ENCODE measurements around the gene CEP95.

The CEP95 gene

DNA sequence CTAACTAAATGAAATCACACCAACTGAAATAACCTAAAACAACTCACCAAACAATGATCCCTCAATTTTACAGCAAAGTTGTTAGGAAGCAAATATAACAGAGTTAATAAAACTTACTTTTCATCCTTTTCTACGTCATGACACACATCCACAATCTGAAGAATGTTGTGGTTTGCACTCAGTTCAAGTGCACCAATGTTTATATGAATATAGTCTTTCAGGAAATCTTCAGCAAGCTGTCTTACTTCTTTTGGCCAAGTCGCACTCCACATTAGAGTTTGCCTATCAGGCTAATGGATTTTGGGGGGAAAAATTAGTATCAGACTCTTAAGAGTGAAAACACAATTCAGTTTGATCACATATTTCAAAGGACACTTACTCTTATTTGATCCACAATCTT, 4.0 kb upstream of the CEP95 start:
- Mint-ChIP-seq H3K4me3 (peak overlapping the region; percentile 97), H3K4me1 (peaks cover 89% of the 10 kb centered on the region)
- no peak for ATAC-seq

GRCh38 chr17:64503341-64503740, 3.4 kb upstream of the CEP95 start:
- DNase-seq (ENCODE audit: low spot score in 2 of 2) (no peak), ATAC-seq (no peak)
- H3K27ac Mint-ChIP-seq, result peak overlapping the region; percentile 100
- H3K4me1 Mint-ChIP-seq, result peaks cover 86% of the 10 kb centered on the region
- no peaks in the 10 kb centered on the region for H3K9me3 Mint-ChIP-seq
- peaks cover 97% of the 10 kb centered on the region for H3K36me3 Mint-ChIP-seq
- peak overlapping the region; percentile 97 for H3K4me3 Mint-ChIP-seq

More for the DNA sequence above, 4.0 kb upstream of the CEP95 start:
- Mint-ChIP-seq H3K36me3 (peaks cover 100% of the 10 kb centered on the region), H3K27ac (peak overlapping the region; percentile 100), H3K9me3 (no peaks in the 10 kb centered on the region)
- no peak for DNase-seq (ENCODE audit: low spot score in 2 of 2)

- H3K36me3 Mint-ChIP-seq, result peaks cover 97% of the 10 kb centered on the region
- peaks cover 86% of the 10 kb centered on the region for H3K4me1 Mint-ChIP-seq
- DNase-seq (ENCODE audit: low spot score in 2 of 2), result no peak
- H3K4me3 Mint-ChIP-seq, result peak overlapping the region; percentile 97
- no peak for ATAC-seq
- peak overlapping the region; percentile 100 for H3K27ac Mint-ChIP-seq
- no peaks in the 10 kb centered on the region for H3K9me3 Mint-ChIP-seq
Observed at GRCh38 chr17:64503821-64504768, 2.7 kb upstream of the CEP95 start.

DNA sequence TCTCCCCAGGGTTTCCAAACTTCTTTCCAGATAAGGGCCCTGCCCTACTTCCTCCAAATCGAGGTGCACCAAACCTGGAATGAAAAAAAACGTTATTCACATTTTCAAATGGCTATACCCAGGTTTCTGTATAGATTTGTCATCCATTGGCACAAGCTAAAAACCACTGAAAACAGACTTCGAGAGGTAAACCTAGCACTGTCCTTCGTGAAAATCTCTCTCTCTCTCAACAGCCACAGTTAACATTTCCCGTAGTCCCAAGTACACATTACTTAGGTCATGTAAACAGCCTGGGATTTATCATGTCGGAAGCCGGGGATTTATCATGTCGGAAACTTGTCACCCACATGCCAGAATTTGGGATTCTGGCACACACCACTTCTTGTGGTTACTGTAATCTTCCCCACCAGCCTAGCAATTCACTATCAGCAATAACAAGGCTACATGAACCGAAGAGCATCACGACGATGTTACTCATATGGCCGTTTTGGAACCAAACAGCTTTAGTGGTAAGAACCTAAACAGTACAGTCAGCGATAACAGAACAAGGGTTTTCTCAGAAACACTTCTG, 1.9 kb upstream of the CEP95 start:
- DNase-seq (ENCODE audit: low spot score in 2 of 2) (no peak), ATAC-seq (peak; percentile 34)
- peak overlapping the region; percentile 97 for H3K4me3 Mint-ChIP-seq
- peak overlapping the region; percentile 100 for H3K27ac Mint-ChIP-seq
- H3K36me3 Mint-ChIP-seq, result peaks cover 97% of the 10 kb centered on the region
- H3K9me3 Mint-ChIP-seq, result no peaks in the 10 kb centered on the region
- peaks cover 80% of the 10 kb centered on the region for H3K4me1 Mint-ChIP-seq

DNA sequence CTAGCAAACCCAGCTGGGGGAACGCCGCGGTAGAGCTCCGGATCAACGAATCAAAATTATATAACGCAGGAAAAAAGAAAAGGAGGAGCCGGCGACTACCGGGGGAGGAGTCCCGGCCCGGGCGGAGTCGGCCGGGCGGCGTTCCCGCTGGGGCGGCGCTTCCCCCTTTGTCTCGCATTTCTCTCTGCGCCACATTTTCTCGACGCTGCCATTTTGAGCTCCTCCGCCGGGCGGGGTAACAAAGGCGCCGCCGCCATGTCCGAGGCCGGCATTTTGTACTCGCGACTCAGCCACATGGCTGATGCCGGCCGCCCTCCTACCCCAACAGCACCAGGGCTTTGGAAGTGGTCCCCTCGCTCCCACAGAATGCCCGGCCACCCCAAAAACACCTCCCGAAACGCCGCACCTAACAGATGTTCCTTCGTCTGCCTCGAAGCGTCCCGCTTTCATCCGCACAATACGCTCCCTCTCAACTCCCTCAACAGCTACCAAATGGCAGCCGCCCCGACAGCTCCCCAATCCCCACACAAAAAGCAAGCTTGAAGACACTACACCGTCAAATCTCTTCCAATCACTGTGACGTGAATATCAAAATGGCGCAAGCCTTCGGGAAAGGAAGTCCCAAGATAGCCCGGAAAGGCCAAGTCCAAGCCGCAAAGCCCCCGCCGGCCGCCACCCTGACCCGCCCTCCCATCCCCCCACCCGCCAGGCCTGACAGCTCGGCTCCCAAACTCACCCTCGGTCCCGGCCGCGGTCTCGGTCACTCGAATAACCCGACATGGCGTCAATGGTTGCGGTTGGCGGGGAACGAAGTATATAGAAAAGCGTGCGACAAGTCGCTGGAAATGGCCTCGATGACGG, 1.2 kb upstream of the CEP95 start:
- peak overlapping the region; percentile 97 for H3K4me3 Mint-ChIP-seq
- peak; percentile 47 for ATAC-seq

GRCh38 chr17:64506201-64506575, 589 bp upstream of the CEP95 start, which contains the start of gene DDX5:
Gene DDX5, minus strand, starts transcription at chr17:64506289. Its CDS starts 170 bp downstream, at chr17:64506119.
- no peak for ATAC-seq
- Mint-ChIP-seq H3K36me3 (peaks cover 97% of the 10 kb centered on the region), H3K27ac (peak within 1 kb of the TSS; percentile 100), H3K4me3 (peak within 1 kb of the TSS; percentile 97), H3K4me1 (peaks cover 67% of the 10 kb centered on the region), H3K9me3 (no peaks in the 10 kb centered on the region)
- DNase-seq (ENCODE audit: low spot score in 2 of 2), result peak; percentile 96 to 99

More for the DNA sequence above, 1.2 kb upstream of the CEP95 start:
- Mint-ChIP-seq H3K4me1 (peaks cover 73% of the 10 kb centered on the region), H3K27ac (peak overlapping the region; percentile 100), H3K36me3 (peaks cover 97% of the 10 kb centered on the region), H3K9me3 (no peaks in the 10 kb centered on the region)
- peak; percentile 71 to 90 for DNase-seq (ENCODE audit: low spot score in 2 of 2)

DNA sequence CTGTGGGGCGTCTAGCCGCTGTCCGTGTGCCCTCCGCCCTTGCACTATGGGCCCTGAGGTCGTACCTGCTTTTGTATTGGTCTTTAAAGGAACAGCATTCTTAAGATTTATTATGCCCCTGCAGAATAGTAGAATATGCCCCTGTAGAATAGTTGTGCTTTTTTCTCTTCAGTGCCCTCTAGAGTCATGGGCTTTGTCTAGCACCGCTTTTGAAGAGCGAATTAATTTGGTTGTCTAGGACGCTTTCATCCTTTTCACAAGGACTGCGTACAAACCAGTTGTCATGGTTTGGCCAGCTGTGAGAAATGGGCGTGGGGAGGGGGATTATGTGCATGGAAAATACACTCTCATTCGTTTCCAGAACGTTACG, 621 bp downstream of the CEP95 start:
- H3K4me1 Mint-ChIP-seq, result peaks cover 54% of the 10 kb centered on the region
- peaks cover 97% of the 10 kb centered on the region for H3K36me3 Mint-ChIP-seq
- peak; percentile 38 for ATAC-seq
- no peaks in the 10 kb centered on the region for H3K9me3 Mint-ChIP-seq
- H3K27ac Mint-ChIP-seq, result peak overlapping the region; percentile 100
- DNase-seq (ENCODE audit: low spot score in 2 of 2), result no peak
- H3K4me3 Mint-ChIP-seq, result peak overlapping the region; percentile 97

- Mint-ChIP-seq H3K4me3 (peak overlapping the region; percentile 97), H3K27ac (peak overlapping the region; percentile 29), H3K36me3 (peaks cover 97% of the 10 kb centered on the region), H3K4me1 (peaks cover 42% of the 10 kb centered on the region), H3K9me3 (no peaks in the 10 kb centered on the region)
- ATAC-seq (no peak), DNase-seq (ENCODE audit: low spot score in 2 of 2) (no peak)
Observed at GRCh38 chr17:64508683-64509082, 1.9 kb downstream of the CEP95 start.

GRCh38 chr17:64509179-64509578, 2.4 kb downstream of the CEP95 start:
- DNase-seq (ENCODE audit: low spot score in 2 of 2), result no peak
- Mint-ChIP-seq H3K4me3 (peak overlapping the region; percentile 97), H3K4me1 (peaks cover 37% of the 10 kb centered on the region)

DNA sequence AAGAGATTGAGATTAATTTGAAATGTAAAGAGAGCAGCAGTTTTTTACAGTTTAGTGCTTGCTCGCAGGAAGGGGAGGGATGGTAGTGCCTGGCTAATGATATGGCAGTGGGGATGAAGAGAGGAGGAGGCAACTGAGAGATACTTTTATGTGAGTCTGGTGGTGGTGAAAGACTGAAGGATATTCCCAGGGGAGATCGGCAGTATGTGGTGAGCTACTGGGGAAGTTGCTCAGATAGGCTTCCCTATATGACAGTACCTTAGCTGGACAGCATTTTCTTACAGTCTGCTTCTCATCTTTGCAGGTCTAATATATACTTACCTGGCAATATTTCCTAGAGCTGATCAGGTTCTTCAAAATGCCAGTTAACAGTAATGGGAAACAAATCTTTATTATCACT, 8.6 kb downstream of the CEP95 start:
- H3K4me3 Mint-ChIP-seq, result no peak overlapping the region
- H3K36me3 Mint-ChIP-seq, result peaks cover 100% of the 10 kb centered on the region
- peak overlapping the region; percentile 46 for H3K27ac Mint-ChIP-seq
- peaks cover 14% of the 10 kb centered on the region for H3K4me1 Mint-ChIP-seq
- H3K9me3 Mint-ChIP-seq, result no peaks in the 10 kb centered on the region
- DNase-seq (ENCODE audit: low spot score in 2 of 2) (no peak), ATAC-seq (no peak)

More at GRCh38 chr17:64509179-64509578, 2.4 kb downstream of the CEP95 start:
- Mint-ChIP-seq H3K36me3 (peaks cover 97% of the 10 kb centered on the region), H3K27ac (no peak overlapping the region), H3K9me3 (no peaks in the 10 kb centered on the region)
- no peak for ATAC-seq

- Mint-ChIP-seq H3K36me3 (peaks cover 100% of the 10 kb centered on the region), H3K4me1 (peaks cover 14% of the 10 kb centered on the region), H3K27ac (peak overlapping the region; percentile 46), H3K9me3 (no peaks in the 10 kb centered on the region), H3K4me3 (no peak overlapping the region)
- no peak for DNase-seq (ENCODE audit: low spot score in 2 of 2)
- ATAC-seq, result no peak
Observed at GRCh38 chr17:64515829-64516228, 9.1 kb downstream of the CEP95 start.

- H3K36me3 Mint-ChIP-seq, result peaks cover 100% of the 10 kb centered on the region
- no peak for ATAC-seq
- peak overlapping the region; percentile 37 for H3K27ac Mint-ChIP-seq
- peaks cover 14% of the 10 kb centered on the region for H3K4me1 Mint-ChIP-seq
- H3K9me3 Mint-ChIP-seq, result no peaks in the 10 kb centered on the region
- H3K4me3 Mint-ChIP-seq, result no peak overlapping the region
- DNase-seq (ENCODE audit: low spot score in 2 of 2), result no peak
Observed at GRCh38 chr17:64519601-64520000, 12.8 kb downstream of the CEP95 start.

GRCh38 chr17:64520359-64520758, 13.6 kb downstream of the CEP95 start:
- Mint-ChIP-seq H3K36me3 (peaks cover 100% of the 10 kb centered on the region), H3K9me3 (no peaks in the 10 kb centered on the region), H3K4me3 (no peak overlapping the region), H3K4me1 (peaks cover 7% of the 10 kb centered on the region), H3K27ac (no peak overlapping the region)
- no peak for DNase-seq (ENCODE audit: low spot score in 2 of 2)
- no peak for ATAC-seq

- H3K36me3 Mint-ChIP-seq, result peaks cover 100% of the 10 kb centered on the region
- H3K27ac Mint-ChIP-seq, result peak overlapping the region; percentile 23
- ATAC-seq (no peak), DNase-seq (ENCODE audit: low spot score in 2 of 2) (no peak)
- no peaks in the 10 kb centered on the region for H3K4me1 Mint-ChIP-seq
- no peaks in the 10 kb centered on the region for H3K9me3 Mint-ChIP-seq
- no peak overlapping the region for H3K4me3 Mint-ChIP-seq
Observed at GRCh38 chr17:64527914-64528313, 21.1 kb downstream of the CEP95 start.

DNA sequence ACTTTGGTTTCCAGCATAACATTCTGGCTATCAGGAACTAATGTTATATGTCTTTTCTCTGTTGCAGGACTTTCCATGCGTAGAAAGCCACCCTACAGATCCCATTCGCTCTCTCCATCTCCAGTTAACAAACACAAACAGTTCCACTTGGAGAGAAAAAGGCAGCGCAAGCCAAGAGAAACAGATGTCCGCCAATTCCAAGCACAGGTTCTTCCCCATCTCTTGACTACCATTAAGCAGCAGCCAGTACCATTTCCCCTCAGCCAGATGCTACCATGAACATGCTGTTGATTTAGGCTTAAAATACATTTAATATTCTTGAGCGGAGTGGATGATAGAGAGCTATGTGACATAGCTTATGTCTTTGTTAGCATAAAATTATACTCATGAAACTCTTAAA, 22.4 kb downstream of the CEP95 start:
- Mint-ChIP-seq H3K4me1 (peaks cover 10% of the 10 kb centered on the region), H3K36me3 (peaks cover 100% of the 10 kb centered on the region)

More for the DNA sequence above, 22.4 kb downstream of the CEP95 start:
- Mint-ChIP-seq H3K27ac (peak overlapping the region; percentile 23), H3K4me3 (no peak overlapping the region), H3K9me3 (no peaks in the 10 kb centered on the region)
- DNase-seq (ENCODE audit: low spot score in 2 of 2), result no peak
- no peak for ATAC-seq
